Activated CD4-positive, CD25-positive, alpha-beta regulatory T cell treated with anti-CD3 and anti-CD28 coated beads, Interleukin-2, amount 50 U/mL, for 72 hours (primary cell): Measurements from ENCODE around the gene MAP1B.
"Not testable (repeated sequence)": the region's sequence is repeated elsewhere in the genome, so short reads cannot be mapped to it uniquely, and the experiment has no call there.

Experiments
- DNase-seq: peaks from one replicate; pipeline ENCODE4 v3.0.0; 2021

MAP1B gene

DNA sequence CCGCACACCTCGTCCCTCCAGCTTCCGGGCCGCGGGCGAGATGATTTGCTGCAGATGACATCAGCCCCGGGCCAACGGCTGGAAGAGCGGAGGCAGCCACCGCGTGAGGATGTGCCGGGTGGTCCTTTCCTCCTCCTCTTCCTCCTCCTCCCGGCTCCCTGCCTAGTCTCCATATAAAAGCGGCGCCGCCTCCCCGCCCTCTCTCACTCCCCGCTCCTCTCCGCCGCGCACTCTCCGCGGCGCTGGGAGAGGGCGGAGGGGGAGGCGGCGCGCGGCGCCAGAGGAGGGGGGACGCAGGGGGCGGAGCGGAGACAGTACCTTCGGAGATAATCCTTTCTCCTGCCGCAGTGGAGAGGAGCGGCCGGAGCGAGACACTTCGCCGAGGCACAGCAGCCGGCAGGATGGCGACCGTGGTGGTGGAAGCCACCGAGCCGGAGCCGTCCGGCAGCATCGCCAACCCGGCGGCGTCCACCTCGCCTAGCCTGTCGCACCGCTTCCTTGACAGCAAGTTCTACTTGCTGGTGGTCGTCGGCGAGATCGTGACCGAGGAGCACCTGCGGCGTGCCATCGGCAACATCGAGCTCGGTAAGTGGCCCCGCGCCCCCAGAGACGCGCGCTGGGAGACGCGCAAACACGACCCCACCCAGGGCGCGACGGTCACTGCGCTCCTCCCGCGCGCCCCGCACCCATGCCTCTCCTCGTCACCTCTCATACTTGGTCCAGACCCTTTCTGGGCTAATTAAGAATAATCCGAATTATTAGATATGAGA is at the start of gene MAP1B:
MAP1B (plus strand) TSS at position 345 of the 770 bp plus-strand sequence; CDS start at position 402, 57 bp downstream.
- DNase-seq = no peak

DNA sequence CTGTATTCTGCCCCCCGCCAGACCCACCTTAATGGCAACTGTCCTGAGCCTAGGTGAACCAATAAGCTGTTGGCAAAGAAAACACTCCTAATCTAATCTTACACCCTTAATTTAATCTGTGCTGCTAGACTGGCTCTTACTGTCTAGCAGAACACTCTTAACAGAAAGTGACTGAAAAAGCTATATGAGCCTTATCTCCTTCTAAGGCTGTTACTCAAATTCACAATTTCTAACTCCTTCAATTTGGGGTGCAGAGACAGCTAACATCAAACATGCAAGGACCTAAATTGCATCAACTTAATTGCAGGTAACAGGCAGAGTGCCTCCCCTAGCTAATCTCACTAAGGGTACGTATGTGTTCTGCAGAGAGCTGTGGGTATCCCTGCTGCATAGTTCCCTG is 49.5 kb upstream of the MAP1B start:
- no peak for DNase-seq

DNA sequence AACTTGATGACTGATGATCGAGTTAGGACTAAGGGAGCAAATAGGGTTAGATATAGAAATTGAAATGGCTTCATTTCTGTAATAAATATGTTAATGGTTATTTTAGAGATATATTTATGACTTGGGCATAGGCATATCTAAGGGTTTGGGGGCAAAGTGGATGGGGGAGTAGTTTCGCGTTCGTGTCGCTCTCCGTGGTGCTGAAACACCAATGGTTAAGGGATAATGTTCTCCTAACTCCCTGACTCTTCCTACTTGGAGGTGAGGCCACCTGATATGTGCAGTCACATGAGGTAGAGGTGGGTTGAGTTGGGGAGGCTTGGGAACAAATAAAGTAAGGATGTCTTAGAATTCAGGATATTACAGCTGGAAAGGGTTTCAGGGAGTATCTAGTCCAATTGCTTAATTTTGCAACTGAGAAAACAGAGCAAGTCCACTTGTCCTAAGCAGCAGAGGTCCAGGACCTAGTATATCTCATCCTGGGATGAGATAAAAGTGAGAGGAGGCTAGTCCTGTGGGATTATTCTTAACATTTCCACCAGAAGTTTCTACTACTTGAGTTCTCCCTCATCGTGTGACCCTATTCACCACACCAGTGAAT is 44.0 kb upstream of the MAP1B start:
- DNase-seq = no peak

DNA sequence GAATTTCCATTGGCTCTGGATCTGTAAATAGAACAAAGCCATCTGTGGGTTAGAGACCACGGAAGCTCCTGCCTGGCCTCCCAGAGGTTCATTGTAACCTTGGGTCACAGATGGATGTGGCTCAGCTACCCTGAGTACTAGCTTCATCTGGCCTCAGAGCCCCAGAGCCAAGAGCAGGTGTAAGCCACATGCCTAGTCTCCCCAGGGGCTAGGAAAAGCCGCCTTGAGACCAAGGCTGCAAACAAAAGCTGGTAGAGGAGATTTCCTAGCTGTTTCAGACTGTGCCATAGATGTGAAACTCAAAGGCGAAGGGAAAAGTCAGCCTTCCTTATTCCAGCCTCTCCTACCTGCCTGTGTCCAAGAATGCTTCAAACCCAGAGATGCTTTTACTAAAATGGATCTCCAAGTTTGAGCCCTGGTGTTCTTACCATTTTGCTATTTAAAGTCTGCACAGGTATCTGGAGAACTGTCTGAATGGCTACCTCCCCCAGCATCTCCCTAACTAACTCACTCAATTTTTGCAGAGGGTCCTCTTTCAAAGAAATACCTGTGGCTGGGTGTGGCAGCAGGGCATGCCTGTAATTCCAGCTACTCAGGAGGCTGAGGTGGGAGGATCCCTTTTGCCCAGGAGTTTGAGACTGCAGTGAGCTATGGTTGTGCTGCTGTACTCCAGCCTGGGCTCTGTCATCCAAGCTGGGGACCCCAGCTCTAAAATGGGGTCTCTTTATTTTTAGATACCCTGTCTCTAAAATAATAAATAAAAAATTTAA is 42.3 kb upstream of the MAP1B start:
- DNase-seq = no peak

DNA sequence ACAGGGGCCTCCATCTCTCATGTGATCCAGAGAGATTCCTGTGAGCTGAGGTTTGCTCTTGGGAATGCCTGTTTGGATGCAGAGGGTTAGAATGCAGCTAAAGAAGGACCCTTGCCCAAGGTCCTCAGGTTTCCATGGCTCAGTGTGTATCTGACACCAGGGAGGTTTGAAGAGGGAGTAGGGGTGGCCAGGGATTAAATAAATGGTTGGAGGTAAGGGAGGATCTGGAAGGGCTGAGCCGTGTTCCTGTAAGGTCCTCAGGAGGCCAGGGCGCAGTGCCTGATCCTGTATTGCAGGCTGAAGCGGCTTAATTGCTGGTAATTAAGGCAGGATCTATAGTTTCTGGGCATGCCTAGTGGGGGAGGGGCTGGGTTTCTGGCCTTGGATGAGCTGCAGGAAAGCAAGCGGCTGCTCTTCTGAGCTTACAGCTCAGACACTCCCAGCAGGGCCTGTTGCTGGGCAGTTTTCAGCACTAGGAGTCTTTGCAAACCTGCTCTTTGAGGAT is 41.5 kb upstream of the MAP1B start:
- DNase-seq = no peak

DNA sequence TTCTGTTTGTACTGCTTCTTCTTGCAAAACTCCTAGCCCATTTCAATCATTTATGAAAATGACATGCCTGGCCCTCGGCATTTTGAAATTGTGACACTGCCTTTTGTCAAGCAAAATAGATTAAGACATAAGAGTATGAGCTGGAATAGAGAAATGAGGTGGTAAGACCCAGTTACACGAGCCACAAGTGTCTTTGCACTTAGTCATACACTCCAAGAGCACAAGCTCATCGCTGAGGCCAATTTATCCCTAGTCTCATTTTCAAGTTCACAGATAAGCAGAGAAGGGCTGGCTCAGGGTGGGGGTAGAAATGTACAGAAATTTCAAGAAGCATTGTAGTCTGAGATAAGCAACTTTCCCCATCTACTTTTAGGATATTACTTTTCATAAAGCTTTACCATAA is 40.6 kb upstream of the MAP1B start:
- DNase-seq = no peak

DNA sequence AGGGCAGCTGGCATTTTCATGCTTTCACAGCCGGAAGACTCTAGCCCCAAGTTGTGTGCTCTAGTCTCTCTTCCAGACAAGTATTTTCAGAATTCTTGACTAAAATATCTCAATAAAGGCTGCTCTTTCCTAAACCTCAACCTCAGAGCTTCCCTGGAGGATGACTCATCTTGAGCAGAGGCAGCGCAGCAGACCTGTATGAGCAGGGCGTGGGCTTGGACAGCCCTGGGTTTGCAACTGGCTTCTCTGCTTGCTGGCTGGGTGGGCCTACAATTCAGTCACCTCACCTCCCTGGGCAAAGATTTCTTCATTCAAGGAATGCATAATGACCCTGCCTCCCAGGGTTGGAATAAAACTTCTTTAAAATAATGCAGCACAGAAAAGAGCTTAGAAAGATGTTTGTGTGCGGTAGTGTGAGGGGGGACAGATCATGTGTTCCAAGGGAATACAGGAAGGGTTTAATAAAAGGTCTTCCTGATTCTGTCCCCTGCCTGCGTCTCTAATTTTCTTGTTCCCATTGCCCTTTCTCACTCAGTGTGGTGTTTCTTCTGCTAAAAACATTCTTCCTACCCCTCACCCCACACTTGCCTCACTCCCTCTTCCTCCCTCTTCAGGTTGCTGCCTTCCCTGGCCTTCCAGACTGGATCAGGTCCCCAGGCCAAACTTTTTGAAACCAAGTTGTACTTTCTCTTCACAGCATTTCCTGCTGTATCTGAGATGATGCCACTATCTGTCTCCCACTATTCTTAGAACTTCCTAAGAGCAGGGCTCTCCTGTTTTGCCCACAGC is 39.4 kb upstream of the MAP1B start:
- DNase-seq = no peak

DNA sequence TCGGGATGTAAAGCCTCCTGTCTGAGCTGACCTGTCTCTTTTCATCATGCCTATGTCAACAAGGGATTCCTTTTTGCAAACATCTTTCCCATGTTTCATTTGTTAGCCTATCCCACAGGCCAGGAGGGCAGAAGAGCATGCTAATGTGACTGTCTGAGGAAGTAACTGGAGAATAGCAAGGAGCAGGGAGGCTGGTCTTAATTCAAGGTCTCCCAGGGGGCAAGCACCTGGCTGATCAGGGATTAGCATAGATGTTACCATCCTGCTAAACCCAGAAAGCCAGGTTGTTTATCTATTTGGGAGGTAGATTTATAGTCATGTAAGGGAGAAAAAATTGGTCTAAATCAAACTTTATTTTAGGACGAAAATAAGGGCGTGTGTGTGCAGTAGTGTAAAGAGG is 36.7 kb upstream of the MAP1B start:
- no peak for DNase-seq

DNA sequence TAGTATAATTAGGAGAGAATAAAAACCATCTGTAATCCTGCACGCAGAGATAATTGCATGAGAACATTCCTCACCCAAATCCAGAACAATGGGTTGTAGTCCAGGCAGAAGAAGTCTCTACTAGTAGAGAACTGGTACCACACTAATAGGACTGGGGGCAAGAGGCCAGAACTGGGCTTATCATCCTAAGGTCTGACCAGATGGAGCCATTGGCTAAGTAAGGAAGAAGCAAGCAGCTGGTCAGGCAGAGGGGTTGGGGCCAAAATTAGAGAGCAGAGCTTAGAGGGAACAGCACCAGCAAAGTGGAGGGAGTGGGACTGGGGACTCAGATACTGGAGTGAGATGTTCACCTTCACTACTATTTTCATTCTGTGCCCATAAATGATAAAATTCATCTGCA is 35.4 kb upstream of the MAP1B start:
- DNase-seq = no peak

DNA sequence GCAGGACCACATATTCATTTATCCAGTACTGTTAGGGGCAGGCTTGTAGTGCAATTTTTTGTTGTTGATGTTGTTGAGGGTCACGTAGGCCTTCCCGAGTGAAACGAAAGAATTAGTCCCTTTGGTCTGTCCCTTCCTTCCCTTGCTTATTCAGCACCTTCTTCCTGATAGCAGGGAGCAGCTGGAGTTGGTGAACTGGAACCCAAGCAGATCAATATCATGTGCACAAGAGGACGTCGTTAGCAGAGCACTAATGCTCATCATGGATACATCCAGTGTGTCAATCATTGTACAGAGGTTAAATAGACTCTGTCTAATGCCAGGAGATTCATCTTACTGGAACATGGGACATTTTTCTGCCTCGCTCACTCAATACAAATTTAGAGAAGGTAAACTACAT is 33.0 kb upstream of the MAP1B start:
- DNase-seq = no peak

DNA sequence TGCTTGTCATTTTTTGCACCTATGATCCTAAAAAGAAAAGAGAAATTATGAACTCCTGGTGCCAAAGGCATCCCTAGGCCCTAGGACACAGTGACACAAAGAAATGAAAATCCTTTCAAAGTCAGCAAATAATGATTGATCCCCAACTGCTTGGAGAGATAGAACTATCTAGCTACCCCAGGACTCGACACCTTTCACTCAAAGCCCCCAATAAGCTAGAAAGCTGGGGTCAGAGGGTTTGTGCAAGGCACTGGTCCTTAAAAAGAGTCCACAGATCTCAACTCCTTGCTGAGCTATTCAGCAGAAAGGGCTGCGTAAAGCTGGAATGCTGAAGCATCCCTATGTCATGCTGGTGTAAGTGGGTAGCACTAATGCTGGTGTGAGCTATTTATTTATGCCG is 31.8 kb upstream of the MAP1B start:
- no peak for DNase-seq

DNA sequence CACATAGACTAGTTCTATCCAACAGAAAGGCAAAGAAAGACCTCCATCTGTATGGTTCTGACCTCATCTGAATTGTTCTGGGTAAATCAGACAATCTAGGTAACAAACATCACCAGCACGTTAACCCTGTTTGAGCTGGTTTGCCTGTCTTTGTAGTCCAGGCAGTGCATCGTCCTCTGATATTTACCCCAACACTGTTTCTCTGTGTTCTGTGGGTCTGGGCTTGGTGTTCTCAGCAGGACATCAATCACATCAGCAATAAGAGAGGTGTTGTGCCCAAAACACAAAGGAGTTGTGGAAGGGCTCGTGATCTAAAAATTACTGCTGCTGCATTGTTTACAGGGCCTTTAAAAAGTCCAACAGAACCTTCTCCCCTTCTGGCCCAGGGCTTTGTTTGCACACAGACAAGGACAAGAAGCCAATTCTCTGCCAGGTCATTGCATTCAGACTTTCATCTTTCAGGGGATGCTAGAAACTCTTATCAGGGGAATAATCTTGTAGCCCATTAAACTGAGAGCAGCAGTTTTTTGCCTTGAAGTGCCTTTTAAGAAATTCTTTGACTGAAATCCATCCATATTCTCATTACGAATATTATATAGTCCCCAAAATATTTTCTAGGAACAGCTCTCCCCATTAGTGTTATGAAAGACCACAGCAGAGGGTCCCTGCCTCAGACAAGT is 30.5 kb upstream of the MAP1B start:
- no peak for DNase-seq

DNA sequence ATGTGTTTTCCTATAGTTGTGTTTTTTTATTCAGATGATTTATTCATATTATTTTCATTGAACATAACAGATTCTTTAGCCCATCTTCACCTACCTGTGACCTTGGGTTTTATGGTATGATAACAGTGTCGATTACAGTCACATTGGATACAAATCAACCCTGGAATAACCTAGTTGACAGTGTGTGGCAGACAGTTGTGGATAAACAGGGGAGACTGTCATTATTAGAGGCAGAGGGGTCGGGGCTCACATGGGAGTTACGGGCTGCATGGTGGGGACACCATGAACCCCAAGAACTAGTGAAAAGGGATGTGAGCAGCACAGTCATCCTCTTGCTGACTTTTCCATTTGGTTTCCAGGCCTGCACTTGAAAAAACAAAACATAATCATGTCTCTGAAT is 29.9 kb upstream of the MAP1B start:
- DNase-seq = no peak

DNA sequence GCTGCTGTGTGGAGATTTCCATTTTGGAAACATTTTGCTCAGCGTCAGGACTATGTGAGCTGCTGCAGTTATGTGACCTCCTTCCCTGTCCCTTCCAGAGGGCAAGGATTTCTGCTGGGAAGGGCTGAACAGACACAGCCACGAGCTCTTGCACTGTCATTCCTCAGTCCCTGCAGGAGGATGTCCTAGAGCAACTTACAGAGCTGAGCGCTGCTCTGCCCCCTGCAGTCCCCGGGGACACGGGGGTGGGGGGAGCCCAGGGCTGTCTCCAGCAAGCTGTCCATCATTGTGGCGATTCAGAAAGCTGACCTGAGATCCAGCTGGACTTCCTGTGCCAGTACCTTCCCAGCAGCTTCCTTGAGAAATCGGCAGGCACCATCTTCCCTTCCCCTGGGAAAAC is 28.0 kb upstream of the MAP1B start:
- no peak for DNase-seq

DNA sequence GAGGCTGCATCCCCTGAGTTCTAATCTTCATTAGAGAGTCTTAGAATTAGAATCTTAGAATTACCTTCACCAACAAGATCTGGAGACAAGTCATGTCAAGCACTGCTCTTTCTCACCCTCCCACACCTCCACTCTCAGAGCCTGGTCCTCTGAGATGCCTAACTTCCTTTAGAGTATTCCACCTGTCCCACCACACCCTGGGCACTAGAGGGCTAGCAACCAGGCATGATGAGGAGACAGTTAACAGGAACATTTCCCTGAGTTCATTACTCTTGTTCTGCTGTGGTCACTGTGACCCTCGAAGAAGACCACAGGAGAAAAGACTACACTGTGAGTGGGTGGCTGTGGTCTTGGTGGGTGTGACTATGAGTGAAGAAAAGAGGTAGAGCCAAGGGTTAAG is 25.2 kb upstream of the MAP1B start:
- no peak for DNase-seq

DNA sequence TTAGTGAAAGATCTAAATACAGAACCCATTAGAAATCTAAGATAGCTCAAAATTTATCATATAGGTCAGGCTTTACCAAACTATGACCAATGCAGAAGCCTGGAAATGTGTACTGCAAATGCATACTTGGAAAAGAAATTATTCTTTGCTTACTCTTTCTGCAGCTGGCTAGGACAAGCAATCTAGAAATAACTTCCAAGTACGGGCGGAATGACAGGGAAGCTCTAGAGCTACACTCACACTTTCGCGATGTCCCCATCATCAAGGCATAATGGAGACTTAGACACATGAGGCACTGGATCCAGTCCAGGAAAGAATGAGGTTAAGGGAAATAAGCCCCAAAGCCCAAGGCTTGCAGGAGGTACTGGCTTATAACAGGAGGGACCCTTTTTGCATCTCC is 22.4 kb upstream of the MAP1B start:
- no peak for DNase-seq

DNA sequence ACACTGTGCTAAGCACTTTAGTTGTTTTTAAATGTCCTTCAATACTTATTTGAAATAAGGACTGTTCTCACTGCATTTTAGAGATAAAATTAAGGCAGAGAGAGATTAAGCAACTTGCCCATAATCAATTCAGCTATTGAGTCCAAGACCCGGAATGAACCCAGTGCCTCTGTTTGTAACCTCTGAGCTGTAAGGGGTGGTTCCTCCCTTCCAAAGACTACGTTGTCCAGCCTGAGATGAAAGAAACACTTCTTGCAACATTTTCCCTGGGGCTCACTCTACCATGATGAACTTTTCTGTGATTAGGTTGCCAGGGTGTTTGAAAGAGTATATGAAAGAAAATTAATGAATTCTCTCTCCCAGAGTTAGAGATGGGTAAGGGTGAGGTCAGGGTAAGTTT is 22.0 kb upstream of the MAP1B start:
- no peak for DNase-seq

DNA sequence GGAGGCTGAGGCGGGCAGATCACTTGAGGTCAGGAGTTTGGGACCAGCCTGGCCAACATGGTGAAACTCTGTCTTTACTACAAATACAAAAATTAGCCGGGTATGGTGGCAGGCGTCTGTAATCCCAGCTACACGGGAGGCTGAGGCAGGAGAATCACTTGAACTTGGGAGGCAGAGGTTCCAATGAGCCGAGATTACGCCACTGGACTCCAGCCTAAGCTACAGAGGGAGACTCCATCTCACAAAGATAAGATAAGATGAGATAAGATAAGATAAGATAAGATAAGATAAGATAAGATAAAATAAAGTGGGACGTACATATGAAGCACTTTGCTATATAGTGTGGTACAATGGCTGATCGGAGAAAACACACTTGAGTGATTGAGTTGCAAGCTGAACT is 17.6 kb upstream of the MAP1B start:
- DNase-seq = not testable (repeated sequence)

DNA sequence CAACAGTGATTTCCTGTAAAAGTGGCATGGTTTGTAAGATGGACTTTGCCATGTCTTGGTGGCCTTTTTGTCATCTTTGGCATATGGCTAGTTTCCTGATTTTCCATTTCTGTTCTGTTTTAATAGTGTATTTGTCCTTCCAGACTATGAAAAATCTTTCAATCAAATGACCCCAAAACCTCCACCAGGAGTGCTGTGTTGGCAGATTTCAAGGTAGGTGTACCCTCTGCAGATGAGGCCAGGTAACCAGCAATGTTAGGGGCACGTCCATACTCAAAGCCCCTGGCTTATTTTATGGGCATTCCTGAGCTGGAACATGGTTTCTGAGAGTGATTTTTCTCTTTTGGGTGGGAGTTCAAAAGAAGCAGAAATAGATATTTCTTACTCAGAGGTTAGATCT is 15.2 kb upstream of the MAP1B start:
- DNase-seq = no peak

DNA sequence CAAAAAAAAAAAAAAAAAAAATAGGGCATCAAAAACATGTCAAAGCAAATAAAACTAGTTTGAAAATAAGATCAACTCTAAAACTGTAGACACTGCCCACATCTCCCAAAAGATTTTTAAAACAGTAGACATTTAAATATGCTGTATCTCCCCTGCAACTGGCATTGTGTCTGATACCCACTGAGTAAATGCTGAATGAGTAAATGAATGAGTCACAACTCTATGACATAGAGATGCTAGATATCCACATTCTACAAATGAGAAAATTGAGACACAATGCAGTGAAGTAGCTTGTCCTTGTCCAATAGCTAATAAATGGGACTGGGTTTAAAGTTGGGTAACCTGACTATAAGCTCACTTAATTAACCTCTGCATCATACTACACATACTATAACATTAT is 14.1 kb upstream of the MAP1B start:
- no peak for DNase-seq

DNA sequence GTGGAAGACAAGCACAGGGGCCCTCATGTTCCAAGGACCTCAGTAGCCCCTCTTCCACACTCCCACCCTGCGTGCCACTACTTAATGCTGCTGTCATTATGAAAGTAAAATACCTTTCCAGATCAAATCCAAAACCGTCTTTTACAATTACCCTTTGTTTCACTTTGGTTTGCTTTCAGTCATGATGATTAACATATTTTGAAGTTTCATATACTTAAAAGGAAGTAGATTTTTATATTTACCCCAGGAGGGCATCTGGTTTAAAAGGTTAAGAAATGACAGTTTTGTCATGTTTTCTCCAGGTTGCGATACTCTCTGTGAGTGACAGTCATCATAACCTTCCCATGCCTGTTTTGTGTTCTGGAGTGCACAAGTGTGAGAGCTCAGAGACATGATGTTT is 13.5 kb upstream of the MAP1B start:
- DNase-seq = no peak

DNA sequence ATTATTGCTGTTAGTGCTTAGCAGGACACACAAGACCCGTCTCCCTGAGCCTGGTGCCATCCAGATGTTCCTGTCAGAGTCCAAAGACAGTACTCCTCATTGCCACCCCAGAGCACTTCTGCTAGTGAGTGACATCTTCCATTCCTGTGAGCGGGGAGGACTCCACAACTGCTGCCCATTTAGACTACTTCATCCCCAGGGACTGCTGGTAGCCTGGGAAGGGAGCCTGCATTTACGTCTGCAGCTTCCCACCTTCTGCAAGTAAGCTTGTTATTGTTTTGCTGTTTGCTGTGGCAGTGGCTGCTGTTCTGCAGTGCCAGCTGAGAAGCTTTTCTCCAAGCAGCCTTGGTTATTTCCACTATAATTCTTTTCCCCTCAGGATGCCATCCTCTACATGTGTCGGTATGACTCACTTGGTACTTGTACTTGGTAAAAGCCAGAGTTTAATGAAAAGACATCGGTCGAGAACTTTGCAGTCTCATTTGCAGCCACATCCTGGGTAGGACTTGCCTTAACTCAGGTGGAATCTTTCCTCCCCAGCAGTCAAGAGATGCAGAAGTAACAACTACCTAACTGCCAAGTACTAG is 10.6 kb upstream of the MAP1B start:
- DNase-seq = no peak
